ENCODE data around the gene STUB1.

Gene STUB1

DNA sequence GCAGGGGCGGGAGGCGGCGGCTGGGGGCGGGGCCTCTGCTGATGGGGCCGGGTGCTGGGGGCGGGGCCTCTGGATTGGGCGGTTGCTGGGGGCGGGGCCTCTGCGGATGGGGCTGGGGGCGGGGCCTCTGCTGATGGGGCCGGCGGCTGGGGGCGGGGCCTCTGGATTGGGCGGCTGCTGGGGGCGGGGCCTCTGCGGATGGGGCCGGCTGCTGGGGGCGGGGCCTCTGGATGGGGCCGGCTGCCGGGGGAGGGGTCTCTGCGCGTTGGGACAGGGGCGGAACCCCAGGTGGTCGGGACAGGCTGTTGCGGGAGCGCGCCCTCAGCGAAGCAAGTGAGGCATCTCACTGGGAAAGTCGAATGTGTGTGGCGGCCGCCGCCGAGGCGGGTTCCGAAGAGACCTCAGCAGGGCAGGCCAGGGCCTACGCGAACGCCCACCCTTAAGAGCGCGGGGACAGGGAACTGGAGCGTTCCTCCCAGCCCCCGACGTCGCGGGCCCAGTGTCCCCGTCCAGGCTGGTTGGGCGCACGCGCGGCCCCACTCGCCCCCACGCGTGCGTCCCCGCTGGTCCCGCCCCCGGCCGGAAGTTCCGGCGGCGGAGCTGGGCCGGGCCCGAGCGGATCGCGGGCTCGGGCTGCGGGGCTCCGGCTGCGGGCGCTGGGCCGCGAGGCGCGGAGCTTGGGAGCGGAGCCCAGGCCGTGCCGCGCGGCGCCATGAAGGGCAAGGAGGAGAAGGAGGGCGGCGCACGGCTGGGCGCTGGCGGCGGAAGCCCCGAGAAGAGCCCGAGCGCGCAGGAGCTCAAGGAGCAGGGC is at the start of gene STUB1:
Gene STUB1, plus strand, starts transcription at position 597 of the 811 bp plus-strand sequence. Its CDS starts 116 bp downstream, at position 713.
- Mint-ChIP-seq H3K36me3 (peaks cover 6% of the 10 kb centered on the region), H3K9me3 (no peaks in the 10 kb centered on the region), H3K4me1 (peaks cover 15% of the 10 kb centered on the region), H3K27ac (no peak within 1 kb of the TSS), H3K4me3 (peak within 1 kb of the TSS; percentile 85), H3K27me3 (peaks cover 5% of the 10 kb centered on the region)
- DNase-seq (ENCODE audit: low spot score in 2 of 2) (peak; percentile 84 to 85), ATAC-seq (ENCODE audit: low read depth) (peak; percentile 50)

DNA sequence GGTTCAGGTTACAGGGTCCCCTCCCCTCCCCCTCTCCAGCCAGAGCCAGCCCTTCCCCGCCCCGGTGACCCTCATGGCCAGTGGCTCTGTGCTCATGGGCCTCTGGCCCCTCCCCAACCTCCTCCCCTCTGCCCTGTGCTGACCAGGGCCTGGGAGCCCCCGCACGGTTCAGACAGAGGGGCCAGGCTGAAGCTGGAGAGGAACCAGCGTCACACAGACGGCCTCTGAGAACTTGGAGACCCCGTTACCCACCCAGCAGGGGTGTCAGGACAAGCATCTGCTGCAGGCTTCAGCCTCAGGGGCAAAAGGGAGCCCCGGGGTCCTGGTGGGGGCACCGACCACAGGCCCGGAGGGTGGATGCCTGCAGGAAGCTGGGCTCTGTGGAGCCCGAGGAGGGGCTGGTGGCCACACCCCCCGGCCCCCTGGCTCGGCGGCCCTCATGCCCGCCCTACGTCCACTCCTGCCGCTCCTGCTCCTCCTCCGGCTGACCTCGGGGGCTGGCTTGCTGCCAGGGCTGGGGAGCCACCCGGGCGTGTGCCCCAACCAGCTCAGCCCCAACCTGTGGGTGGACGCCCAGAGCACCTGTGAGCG is 49.3 kb upstream of the STUB1 start, which contains the start of gene WFIKKN1:
Gene WFIKKN1, plus strand, starts transcription at position 171 of the 591 bp plus-strand sequence. Its CDS starts 269 bp downstream, at position 440.
- Mint-ChIP-seq H3K36me3 (peaks cover 5% of the 10 kb centered on the region), H3K4me3 (no peak within 1 kb of the TSS), H3K4me1 (peaks cover 5% of the 10 kb centered on the region), H3K27ac (no peak within 1 kb of the TSS), H3K9me3 (no peaks in the 10 kb centered on the region), H3K27me3 (peaks cover 3% of the 10 kb centered on the region)
- no peak for DNase-seq (ENCODE audit: low spot score in 2 of 2)
- no peak for ATAC-seq (ENCODE audit: low read depth)

DNA sequence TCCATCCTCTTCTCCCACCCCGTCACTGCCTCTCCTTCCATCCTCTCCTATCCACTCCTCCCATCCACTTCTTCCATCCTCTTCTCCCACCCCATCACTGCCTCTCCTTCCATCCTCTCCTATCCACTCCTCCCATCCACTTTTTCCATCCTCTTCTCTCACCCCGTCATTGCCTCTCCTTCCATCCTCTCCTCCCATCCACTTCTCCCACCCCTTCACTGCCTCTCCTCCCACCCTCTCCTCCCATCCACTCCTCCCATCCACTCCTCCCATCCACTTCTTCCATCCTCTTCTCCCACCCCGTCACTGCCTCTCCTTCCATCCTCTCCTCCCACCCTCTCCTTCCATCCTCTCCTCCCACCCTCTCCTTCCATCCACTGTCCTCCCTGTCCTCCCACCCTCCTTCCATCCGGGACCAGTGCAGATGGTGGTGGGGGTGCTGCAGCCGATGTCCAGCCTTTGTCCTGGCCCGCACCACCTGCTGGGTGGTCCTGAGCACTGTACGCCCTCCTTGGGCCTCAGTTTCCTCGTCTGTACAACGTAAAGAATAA is 48.3 kb upstream of the STUB1 start:
- no peak for ATAC-seq (ENCODE audit: low read depth)
- no peaks in the 10 kb centered on the region for H3K36me3 Mint-ChIP-seq
- H3K9me3 Mint-ChIP-seq: no peaks in the 10 kb centered on the region
- H3K4me1 Mint-ChIP-seq: peaks cover 7% of the 10 kb centered on the region
- peaks cover 3% of the 10 kb centered on the region for H3K27me3 Mint-ChIP-seq
- no peak for DNase-seq (ENCODE audit: low spot score in 2 of 2)
- H3K27ac Mint-ChIP-seq: no peak overlapping the region
- H3K4me3 Mint-ChIP-seq: no peak overlapping the region

DNA sequence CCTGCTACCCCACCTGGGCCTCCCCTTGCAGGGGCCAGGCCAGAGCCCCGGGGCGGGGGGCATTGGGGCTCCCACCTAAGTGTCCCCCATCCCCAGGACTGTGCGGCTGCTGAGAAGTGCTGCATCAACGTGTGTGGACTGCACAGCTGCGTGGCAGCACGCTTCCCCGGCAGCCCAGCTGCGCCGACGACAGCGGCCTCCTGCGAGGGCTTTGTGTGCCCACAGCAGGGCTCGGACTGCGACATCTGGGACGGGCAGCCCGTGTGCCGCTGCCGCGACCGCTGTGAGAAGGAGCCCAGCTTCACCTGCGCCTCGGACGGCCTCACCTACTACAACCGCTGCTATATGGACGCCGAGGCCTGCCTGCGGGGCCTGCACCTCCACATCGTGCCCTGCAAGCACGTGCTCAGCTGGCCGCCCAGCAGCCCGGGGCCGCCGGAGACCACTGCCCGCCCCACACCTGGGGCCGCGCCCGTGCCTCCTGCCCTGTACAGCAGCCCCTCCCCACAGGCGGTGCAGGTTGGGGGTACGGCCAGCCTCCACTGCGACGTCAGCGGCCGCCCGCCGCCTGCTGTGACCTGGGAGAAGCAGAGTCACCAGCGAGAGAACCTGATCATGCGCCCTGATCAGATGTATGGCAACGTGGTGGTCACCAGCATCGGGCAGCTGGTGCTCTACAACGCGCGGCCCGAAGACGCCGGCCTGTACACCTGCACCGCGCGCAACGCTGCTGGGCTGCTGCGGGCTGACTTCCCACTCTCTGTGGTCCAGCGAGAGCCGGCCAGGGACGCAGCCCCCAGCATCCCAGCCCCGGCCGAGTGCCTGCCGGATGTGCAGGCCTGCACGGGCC is 47.5 kb upstream of the STUB1 start:
- DNase-seq (ENCODE audit: low spot score in 2 of 2) (no peak), ATAC-seq (ENCODE audit: low read depth) (no peak)
- Mint-ChIP-seq H3K27me3 (peaks cover 3% of the 10 kb centered on the region), H3K27ac (no peak overlapping the region), H3K36me3 (no peaks in the 10 kb centered on the region), H3K4me1 (peaks cover 7% of the 10 kb centered on the region), H3K4me3 (no peak overlapping the region), H3K9me3 (no peaks in the 10 kb centered on the region)

DNA sequence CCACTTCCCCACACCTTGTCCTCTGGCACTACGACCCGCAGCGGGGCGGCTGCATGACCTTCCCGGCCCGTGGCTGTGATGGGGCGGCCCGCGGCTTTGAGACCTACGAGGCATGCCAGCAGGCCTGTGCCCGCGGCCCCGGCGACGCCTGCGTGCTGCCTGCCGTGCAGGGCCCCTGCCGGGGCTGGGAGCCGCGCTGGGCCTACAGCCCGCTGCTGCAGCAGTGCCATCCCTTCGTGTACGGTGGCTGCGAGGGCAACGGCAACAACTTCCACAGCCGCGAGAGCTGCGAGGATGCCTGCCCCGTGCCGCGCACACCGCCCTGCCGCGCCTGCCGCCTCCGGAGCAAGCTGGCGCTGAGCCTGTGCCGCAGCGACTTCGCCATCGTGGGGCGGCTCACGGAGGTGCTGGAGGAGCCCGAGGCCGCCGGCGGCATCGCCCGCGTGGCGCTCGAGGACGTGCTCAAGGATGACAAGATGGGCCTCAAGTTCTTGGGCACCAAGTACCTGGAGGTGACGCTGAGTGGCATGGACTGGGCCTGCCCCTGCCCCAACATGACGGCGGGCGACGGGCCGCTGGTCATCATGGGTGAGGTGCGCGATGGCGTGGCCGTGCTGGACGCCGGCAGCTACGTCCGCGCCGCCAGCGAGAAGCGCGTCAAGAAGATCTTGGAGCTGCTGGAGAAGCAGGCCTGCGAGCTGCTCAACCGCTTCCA is 46.7 kb upstream of the STUB1 start:
- H3K36me3 Mint-ChIP-seq: no peaks in the 10 kb centered on the region
- DNase-seq (ENCODE audit: low spot score in 2 of 2) (no peak), ATAC-seq (ENCODE audit: low read depth) (no peak)
- no peak overlapping the region for H3K27ac Mint-ChIP-seq
- peaks cover 10% of the 10 kb centered on the region for H3K4me1 Mint-ChIP-seq
- H3K4me3 Mint-ChIP-seq: no peak overlapping the region
- no peaks in the 10 kb centered on the region for H3K9me3 Mint-ChIP-seq
- peaks cover 3% of the 10 kb centered on the region for H3K27me3 Mint-ChIP-seq

DNA sequence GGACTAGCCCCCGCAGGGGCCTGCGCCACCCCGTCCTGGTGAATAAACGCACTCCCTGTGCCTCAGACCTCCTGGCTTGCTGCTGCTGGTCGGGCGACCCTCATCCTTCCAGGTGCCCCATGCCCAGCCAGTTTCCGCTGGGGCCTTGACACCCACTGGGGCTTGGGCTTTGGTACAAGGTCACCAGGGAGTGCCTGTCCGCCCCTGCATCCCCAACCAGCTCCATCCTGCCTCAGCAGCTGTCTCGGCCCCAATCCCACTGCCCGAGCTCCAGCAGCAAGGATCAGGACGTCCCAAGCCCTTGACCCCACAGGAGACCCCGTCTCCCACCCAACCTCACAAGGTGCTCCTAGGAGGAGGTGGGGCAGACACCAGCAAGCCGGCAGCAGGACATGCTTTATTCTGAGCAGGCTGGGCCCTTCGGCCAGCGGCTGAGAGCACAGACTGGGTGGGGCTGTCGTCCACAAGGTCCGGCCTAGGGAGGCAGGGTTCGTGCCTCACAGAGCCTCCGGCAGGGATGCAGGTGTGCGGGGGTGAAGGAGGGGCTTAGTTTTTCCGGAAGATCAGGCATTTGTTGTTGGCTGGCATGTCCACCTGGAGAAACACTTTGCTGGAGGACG is 46.0 kb upstream of the STUB1 start:
- Mint-ChIP-seq H3K27ac (no peak overlapping the region), H3K9me3 (no peaks in the 10 kb centered on the region), H3K4me3 (peak overlapping the region; percentile 61), H3K4me1 (peaks cover 13% of the 10 kb centered on the region), H3K36me3 (no peaks in the 10 kb centered on the region), H3K27me3 (peaks cover 3% of the 10 kb centered on the region)
- DNase-seq (ENCODE audit: low spot score in 2 of 2) (no peak), ATAC-seq (ENCODE audit: low read depth) (no peak)

DNA sequence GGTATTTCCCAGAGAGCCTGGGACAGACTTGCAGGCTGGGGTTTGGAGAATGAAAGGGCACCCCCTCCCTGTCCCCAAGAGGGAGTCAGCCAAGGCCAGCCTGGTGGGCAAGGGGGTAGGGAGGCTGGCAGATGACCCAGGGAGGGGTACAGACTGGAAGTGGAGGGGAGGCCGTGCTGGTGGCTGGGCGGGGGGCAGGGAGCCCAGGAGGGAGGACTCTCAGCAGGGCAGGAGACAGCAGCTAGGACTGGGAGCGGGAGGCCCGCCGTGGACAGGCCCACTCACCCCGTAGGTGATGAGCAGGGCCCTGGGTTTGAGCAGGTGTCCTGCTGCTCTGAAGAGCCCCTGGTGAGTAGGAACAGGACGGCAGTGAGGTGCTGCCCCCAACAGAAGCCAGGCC is 45.2 kb upstream of the STUB1 start:
- Mint-ChIP-seq H3K36me3 (no peaks in the 10 kb centered on the region), H3K4me1 (peaks cover 13% of the 10 kb centered on the region), H3K9me3 (no peaks in the 10 kb centered on the region), H3K27ac (no peak overlapping the region), H3K27me3 (peaks cover 3% of the 10 kb centered on the region), H3K4me3 (peak overlapping the region; percentile 82)
- ATAC-seq (ENCODE audit: low read depth) (no peak), DNase-seq (ENCODE audit: low spot score in 2 of 2) (no peak)

DNA sequence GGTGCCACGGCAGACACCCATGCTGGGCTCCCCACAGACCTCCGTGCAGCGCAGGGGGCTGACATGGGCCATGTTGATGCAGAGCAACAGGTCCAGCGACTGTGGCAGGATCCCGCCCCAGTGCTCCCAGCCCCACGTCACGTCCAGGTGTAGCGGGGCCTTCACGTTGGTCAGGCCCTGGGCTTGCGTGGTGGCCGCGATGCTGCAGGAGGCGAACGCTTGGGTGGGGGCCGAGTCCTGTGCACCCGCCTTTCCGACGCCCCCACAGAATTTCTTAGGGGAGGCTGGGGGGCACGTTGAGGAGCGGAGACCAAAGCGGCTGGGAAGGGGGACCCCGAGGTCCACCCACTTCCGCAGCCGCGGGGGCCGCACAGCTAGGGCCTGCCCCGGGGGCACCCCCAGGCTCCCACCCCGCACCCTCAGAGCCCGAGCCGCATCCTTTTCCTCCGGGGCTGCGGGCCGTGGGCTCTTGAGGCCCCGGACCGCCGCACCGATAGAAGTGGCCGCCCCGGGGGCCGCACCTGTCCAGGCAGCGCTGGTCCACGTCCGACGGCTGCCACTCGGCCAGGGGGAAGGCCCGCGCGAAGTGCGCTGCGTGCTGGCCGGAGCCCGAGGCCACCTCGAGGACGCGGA is 44.5 kb upstream of the STUB1 start:
- peaks cover 3% of the 10 kb centered on the region for H3K27me3 Mint-ChIP-seq
- ATAC-seq (ENCODE audit: low read depth) (no peak), DNase-seq (ENCODE audit: low spot score in 2 of 2) (no peak)
- peak overlapping the region; percentile 96 for H3K4me3 Mint-ChIP-seq
- peaks cover 13% of the 10 kb centered on the region for H3K4me1 Mint-ChIP-seq
- H3K36me3 Mint-ChIP-seq: no peaks in the 10 kb centered on the region
- no peaks in the 10 kb centered on the region for H3K9me3 Mint-ChIP-seq
- H3K27ac Mint-ChIP-seq: peak overlapping the region; percentile 99

DNA sequence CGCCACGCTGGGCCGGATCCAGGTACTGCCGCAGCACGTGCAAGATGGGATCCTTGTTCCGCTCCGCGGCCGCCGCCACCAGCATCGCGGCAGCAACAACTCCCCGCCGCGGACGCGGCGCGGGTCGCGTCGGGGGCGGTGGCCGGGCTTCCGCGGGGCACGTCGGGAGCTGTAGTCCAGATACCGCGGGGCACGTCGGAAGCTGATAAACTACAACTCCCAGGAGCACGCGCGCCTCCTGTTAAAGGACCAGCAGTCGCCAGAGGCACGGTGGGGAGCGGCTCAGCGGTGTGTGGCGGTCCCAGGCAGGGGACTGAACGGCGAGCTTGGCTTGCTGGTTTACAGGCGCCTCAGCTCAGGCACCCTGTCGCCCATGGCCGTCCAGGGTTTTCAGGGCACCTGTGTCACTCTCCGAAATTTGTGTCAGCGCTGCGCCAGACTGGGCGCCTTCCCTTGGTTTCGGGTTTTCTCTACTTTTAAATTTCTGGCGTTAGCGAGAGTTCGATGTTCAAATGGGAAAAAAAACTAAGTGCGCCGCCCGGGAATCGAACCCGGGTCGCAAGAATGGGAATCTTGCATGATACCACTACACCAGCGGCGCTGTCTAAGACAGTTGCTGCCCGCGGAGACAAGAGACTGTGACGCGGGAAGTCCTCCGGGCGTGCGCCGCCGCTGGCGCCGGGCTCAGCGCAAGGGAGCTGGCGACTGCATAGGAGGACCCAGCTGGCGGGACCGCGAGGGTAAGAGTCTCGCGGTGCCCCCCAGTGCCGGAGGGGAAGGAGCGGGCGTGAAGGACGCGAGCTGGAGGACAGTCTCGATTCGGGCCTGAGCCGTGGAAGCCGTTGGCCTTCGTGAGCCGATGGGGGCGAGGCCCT is 43.8 kb upstream of the STUB1 start, which contains the start of gene METTL26:
Gene METTL26, minus strand, starts transcription at position 100 of the 875 bp plus-strand sequence. Its CDS starts 15 bp downstream, at position 85.
- peak; percentile 92 to 98 for DNase-seq (ENCODE audit: low spot score in 2 of 2)
- H3K27me3 Mint-ChIP-seq: peaks cover 3% of the 10 kb centered on the region
- peak within 1 kb of the TSS; percentile 96 for H3K4me3 Mint-ChIP-seq
- H3K27ac Mint-ChIP-seq: peak within 1 kb of the TSS; percentile 99
- H3K36me3 Mint-ChIP-seq: no peaks in the 10 kb centered on the region
- peak; percentile 84 for ATAC-seq (ENCODE audit: low read depth)
- H3K9me3 Mint-ChIP-seq: no peaks in the 10 kb centered on the region
- peaks cover 13% of the 10 kb centered on the region for H3K4me1 Mint-ChIP-seq

DNA sequence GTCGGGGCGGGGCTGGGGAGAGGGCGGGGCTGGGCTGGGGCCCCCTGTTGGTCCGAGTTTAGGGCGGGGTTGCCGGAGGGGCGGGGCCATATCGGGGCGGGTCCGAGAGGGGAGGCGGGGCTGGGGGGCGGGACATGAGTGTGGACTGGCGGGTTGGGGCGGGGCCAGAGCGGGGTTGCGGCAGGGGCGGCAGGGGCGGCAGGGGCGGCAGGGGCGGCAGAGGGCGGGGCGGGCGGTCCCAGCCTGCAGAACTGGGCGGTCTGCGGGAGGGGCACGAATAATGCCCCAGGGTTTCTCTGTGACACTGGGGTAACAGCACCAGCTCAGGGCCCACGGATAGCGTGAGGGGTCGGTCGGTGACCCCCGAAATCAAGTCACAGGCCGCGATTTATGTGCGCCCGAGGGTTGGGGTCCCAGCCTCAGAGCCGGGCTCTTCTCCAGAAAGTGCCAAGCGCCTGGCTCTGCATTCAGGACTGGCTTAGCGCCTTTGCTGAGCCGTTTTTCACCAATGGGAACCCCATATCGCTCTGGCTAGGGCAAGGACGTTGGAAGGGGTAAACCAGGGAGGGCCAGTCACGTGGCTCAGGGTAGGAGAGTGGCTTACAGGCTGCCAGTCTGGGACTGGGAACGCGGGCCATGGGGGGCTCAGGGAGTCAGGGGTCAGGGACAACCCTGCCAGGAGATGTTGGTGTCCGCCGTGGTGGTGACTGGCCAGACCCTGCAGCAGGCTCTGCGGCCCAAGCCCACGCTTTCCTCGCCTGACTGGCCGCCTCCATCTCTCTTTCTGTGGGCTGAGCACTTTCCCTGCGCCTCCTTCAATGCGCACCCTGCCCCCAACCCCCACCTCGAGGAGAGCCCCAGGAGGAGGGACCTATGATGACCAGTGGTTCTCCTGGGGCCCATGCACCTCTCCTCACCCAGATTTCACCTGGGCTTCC is 42.9 kb upstream of the STUB1 start:
- H3K4me1 Mint-ChIP-seq: peaks cover 10% of the 10 kb centered on the region
- H3K27ac Mint-ChIP-seq: peak overlapping the region; percentile 99
- peak overlapping the region; percentile 96 for H3K4me3 Mint-ChIP-seq
- H3K27me3 Mint-ChIP-seq: no peaks in the 10 kb centered on the region
- no peaks in the 10 kb centered on the region for H3K9me3 Mint-ChIP-seq
- no peak for DNase-seq (ENCODE audit: low spot score in 2 of 2)
- no peaks in the 10 kb centered on the region for H3K36me3 Mint-ChIP-seq
- peak; percentile 61 for ATAC-seq (ENCODE audit: low read depth)

DNA sequence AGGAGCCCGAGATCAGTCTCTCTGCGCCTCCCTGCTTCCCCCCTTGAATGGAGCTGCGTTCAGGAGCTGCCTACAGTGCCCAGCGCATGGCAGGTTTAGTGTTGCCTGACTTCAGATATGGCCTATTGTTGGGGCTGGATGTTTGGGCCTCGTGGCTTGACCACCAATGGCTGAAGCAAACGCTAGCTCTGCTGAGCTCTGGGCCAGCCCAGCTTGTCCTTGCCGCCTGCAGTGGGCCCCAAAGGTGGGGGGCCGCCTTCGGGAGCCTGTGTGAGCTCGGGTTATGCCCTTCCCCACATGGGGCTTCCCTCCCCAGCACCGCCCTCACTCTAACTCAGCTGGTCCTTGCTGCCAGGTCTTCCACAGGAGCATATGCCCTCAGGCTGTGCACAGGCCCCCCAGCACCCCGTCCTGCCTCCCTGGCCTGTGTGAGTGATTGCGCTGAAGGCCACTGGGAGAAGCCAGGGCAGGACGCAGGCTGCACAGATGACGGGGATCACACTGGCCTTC is 42.1 kb upstream of the STUB1 start:
- DNase-seq (ENCODE audit: low spot score in 2 of 2) (no peak), ATAC-seq (ENCODE audit: low read depth) (no peak)
- no peak overlapping the region for H3K27ac Mint-ChIP-seq
- no peaks in the 10 kb centered on the region for H3K27me3 Mint-ChIP-seq
- no peaks in the 10 kb centered on the region for H3K36me3 Mint-ChIP-seq
- H3K4me3 Mint-ChIP-seq: peak overlapping the region; percentile 14
- H3K9me3 Mint-ChIP-seq: no peaks in the 10 kb centered on the region
- H3K4me1 Mint-ChIP-seq: peaks cover 13% of the 10 kb centered on the region

Data from memory B cell (primary cell).